ENCODE data around the gene IKZF3. TPM values are rescaled to one million over a fixed set of nuclear protein-coding genes. Genes with fewer than 3 reads are reported as not detected.
"Not testable (repeated sequence)": the region's sequence is repeated elsewhere in the genome, so short reads cannot be mapped to it uniquely, and the experiment has no call there.

IKZF3 gene
- total RNA-seq, 1 donor, result not detected

- TF ChIP-seq CTCF (IDR thresholded peaks at IDR 0.05; ENCODE audit: insufficient read depth, low read length), result no peak
- H3K4me3 ChIP-seq (ENCODE audit: low read depth, low read length), result no peak overlapping the region
- DNase-seq (ENCODE audit: low read depth), result no peak
Observed at GRCh38 chr17:39717660-39718059, 146.5 kb downstream of the IKZF3 start.

- no peak overlapping the region for H3K4me3 ChIP-seq (ENCODE audit: low read depth, low read length)
- DNase-seq (ENCODE audit: low read depth), result no peak
- no peak for TF ChIP-seq CTCF (IDR thresholded peaks at IDR 0.05; ENCODE audit: insufficient read depth, low read length)
Observed at GRCh38 chr17:39716879-39717536, 147.1 kb downstream of the IKZF3 start.

- no peak for TF ChIP-seq CTCF (IDR thresholded peaks at IDR 0.05; ENCODE audit: insufficient read depth, low read length)
- DNase-seq (ENCODE audit: low read depth), result no peak
- H3K4me3 ChIP-seq (ENCODE audit: low read depth, low read length), result no peak overlapping the region
Observed at GRCh38 chr17:39716073-39716818, 147.9 kb downstream of the IKZF3 start.

GRCh38 chr17:39715375-39716072, 148.6 kb downstream of the IKZF3 start:
- no peak for TF ChIP-seq CTCF (IDR thresholded peaks at IDR 0.05; ENCODE audit: insufficient read depth, low read length)
- no peak for DNase-seq (ENCODE audit: low read depth)

GRCh38 chr17:39714234-39714633, 149.9 kb downstream of the IKZF3 start:
- H3K4me3 ChIP-seq (ENCODE audit: low read depth, low read length), result no peak overlapping the region
- no peak for DNase-seq (ENCODE audit: low read depth)
- no peak for TF ChIP-seq CTCF (IDR thresholded peaks at IDR 0.05; ENCODE audit: insufficient read depth, low read length)

More at GRCh38 chr17:39715375-39716072, 148.6 kb downstream of the IKZF3 start:
- no peak overlapping the region for H3K4me3 ChIP-seq (ENCODE audit: low read depth, low read length)

GRCh38 chr17:39711851-39712250, 152.3 kb downstream of the IKZF3 start:
- H3K4me3 ChIP-seq (ENCODE audit: low read depth, low read length), result no peak overlapping the region
- no peak for DNase-seq (ENCODE audit: low read depth)
- no peak for TF ChIP-seq CTCF (IDR thresholded peaks at IDR 0.05; ENCODE audit: insufficient read depth, low read length)

GRCh38 chr17:39711071-39711470, 153.0 kb downstream of the IKZF3 start:
- H3K4me3 ChIP-seq (ENCODE audit: low read depth, low read length); DNase-seq (ENCODE audit: low read depth): not testable (repeated sequence)
